Raji (cell line): ENCODE measurements around the gene ZNF789.

ENCODE experiments used
- POLR2A ChIP-seq: IDR thresholded peaks from 2 replicates; pipeline ENCODE4 v1.6.1; 2011; ENCODE audit warnings: low read depth, low read length, control low read depth; ENCODE audit not compliant: insufficient read depth

Gene ZNF789

GRCh38 chr7:99489235-99489634 lies 16.5 kb downstream of the ZNF789 start:
- no peak for TF ChIP-seq POLR2A

- no peak for TF ChIP-seq POLR2A
Observed at GRCh38 chr7:99490878-99491277, 18.2 kb downstream of the ZNF789 start.

- TF ChIP-seq POLR2A = no peak
Observed at GRCh38 chr7:99493823-99494222, 21.1 kb downstream of the ZNF789 start.

- no peak for TF ChIP-seq POLR2A
Observed at GRCh38 chr7:99497766-99498545, 25.3 kb downstream of the ZNF789 start.

GRCh38 chr7:99498546-99498944 lies 25.9 kb downstream of the ZNF789 start:
- no peak for TF ChIP-seq POLR2A

- no peak for TF ChIP-seq POLR2A
Observed at GRCh38 chr7:99499371-99499720, 26.7 kb downstream of the ZNF789 start.

GRCh38 chr7:99499721-99500636 lies 27.3 kb downstream of the ZNF789 start, which contains the start of gene ZNF394:
Gene ZNF394 (minus strand): TSS chr7:99500281. CDS start chr7:99500093, 188 bp downstream.
- TF ChIP-seq POLR2A = peak; percentile 85

- TF ChIP-seq POLR2A = no peak
Observed at GRCh38 chr7:99500637-99501009, 27.9 kb downstream of the ZNF789 start.

GRCh38 chr7:99504281-99504602 lies 31.6 kb downstream of the ZNF789 start:
- TF ChIP-seq POLR2A = peak; percentile 50; the same call in 1 of the 2 replicates

- TF ChIP-seq POLR2A = peak; percentile 70
Observed at GRCh38 chr7:99504603-99505323, 32.1 kb downstream of the ZNF789 start, which contains the start of gene ZKSCAN5. Gene ZKSCAN5 (plus strand): TSS chr7:99504662. CDS start chr7:99506045, 1,383 bp downstream.

- TF ChIP-seq POLR2A = no peak
Observed at GRCh38 chr7:99505324-99505662, 32.6 kb downstream of the ZNF789 start.

GRCh38 chr7:99514050-99514449 lies 41.4 kb downstream of the ZNF789 start:
- no peak for TF ChIP-seq POLR2A

- TF ChIP-seq POLR2A = no peak
Observed at GRCh38 chr7:99521399-99521798, 48.7 kb downstream of the ZNF789 start.

GRCh38 chr7:99525713-99526440 lies 53.2 kb downstream of the ZNF789 start:
- no peak for TF ChIP-seq POLR2A

- no peak for TF ChIP-seq POLR2A
Observed at GRCh38 chr7:99531354-99531765, 58.7 kb downstream of the ZNF789 start.
